GM18868 (cell line): Measurements from ENCODE around the gene CEP83.
A peak's percentile ranks its signal among the peaks of the same experiment; 100 is the strongest.

Experiments
- ATAC-seq: cut with Tn5 transposase; IDR thresholded peaks from one replicate; pipeline ENCODE4 v1.9.1; 2021; ENCODE audit warnings: mild to moderate bottlenecking, moderate library complexity; ENCODE audit not compliant: unreplicated experiment

Gene CEP83

GRCh38 chr12:94312378-94312777, 147.3 kb downstream of the CEP83 start:
- no peak for ATAC-seq

- ATAC-seq: peak; percentile 83
Observed at GRCh38 chr12:94309373-94309772, 150.3 kb downstream of the CEP83 start.

- no peak for ATAC-seq
Observed at GRCh38 chr12:94308612-94309011, 151.1 kb downstream of the CEP83 start.

DNA sequence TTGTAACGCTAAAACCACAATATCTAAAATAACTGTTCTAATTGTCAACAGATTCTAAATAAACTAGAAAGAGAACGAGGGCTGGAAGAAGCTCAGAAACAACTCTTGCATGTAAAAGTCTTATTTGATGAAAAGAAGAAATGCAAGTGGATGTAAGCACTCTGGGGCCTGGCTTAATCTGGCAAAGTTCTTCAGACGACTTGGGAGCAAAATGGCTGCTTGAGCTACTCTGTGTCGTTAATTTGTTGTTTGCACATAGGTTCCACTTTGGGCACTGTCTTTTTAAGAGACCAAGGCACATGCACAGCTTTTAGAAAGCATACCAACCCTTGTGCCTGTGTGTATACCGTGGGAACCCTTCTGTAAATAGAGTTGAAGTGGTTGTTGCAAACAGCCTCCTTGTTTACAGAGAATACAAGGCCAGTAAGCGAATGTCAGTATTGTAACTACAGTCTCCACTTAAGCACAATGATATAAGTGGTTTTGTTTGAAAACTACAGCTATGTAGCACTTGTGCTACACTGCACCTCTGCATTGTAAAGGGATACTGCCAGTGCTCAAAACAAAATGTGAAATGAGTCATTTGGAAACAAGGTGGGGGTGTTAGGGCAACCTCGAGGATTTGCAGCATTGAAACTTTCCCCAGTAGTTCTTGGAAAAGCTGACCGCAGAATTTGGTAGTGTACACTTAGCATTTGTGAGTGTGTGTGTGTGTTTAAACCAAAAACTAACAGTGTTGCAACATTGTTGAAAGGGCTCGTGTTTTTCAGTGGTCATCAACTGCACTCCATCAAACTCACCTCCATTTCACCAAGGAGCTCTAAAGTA, 154.3 kb downstream of the CEP83 start:
- ATAC-seq: peak; percentile 57

DNA sequence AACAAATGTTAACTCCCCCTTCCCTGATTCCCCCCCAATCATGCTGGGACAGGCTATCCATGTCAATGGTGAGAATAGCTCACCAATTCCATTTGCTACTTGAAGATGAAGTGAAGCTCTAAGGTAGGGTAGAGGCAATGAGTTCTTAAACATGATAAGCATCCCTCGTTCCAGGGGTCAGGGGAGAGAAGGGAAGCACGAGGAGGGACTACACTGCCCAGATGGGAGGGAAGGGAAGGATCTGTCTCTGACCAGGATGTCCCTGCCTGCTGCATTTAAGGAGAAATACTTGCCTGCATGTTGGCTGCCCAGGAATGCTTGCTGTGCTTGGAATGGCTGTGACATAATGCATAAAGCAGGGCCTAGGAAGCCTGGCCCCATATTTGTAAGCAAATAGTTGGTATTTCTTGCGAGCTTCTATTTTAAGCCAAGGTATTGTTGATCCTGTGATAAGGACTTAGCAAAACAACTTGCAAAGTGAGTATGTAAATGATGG, 155.1 kb downstream of the CEP83 start:
- ATAC-seq: no peak

DNA sequence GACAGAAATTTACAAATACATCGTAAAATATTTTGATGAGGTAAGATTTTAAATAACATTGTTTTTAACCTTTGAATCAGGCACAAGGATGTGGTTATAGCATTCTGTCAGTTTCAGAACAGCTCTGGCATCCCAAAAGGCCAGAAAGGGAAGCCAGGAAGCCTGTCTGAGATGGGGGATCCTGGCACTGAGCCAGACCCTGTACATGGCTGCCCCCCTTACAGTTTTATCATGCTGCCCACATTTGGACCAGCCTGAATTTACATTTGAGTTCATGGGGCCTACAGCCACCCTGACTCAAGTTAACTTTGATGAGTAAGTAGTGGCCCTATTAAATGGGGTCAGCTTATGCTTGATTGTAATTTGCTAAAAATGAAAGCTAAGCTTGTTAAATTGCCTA, 155.7 kb downstream of the CEP83 start:
- ATAC-seq: no peak

DNA sequence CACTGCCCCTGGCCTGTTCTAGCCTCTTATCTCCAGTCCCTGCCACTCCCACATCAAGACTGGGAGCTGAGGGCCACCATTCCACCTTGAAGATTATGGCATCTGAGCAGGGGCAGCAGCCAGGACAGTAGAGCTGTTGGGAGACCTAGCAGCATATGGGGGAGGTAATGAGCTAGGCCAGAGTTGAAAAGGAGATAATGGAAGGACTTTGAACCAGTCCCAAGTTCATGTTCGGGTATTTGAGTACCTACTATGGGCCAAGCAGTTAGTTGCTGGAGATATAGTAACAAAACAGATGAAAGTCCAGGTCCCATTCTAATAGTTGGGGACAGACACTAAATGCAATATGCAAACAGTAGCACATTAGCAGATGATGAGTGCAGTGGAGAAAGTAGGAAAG, 159.8 kb downstream of the CEP83 start:
- no peak for ATAC-seq

- no peak for ATAC-seq
Observed at GRCh38 chr12:94297876-94298505, 161.7 kb downstream of the CEP83 start.

- no peak for ATAC-seq
Observed at GRCh38 chr12:94297096-94297699, 162.5 kb downstream of the CEP83 start.

GRCh38 chr12:94290353-94290752, 169.3 kb downstream of the CEP83 start:
- ATAC-seq: no peak

DNA sequence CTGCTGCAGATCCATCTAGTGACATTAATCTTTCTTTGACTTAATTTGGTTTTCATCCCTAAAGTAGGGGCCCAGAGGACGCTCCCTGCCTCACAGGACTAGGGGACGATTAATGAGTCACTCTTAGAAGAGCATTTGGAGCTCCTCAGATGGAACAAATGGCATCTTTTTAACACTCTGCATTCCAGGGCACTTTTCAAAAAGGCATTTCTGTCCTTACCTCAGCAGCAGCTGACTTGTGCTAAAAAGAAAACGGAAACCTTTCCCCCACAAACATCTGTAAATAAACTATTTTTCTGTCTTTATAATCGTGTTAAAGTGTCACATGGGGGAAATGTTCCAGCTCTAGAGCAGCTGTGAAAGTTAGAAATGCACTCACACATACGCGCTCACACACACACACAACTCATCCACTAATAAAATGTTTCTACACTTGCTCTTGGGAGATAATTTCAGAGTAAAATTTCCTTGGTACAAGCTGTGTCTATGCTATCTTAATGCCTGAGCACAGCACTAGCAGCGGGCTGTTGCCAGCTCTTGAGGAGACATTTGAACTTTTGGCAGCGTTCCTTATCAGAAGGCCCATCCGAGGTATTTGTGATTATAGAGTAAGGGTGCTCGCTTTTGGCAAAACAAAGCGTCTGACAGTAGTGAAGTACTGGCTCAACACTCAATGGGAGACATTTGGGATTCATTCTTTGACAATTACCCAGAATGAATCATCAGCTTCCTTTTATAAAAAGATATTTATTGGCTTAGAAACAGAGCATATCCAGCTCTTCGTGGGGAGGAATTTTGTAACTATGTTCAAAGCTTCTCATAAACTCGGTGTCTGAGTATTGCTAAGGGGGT, 170.0 kb downstream of the CEP83 start:
- no peak for ATAC-seq

- no peak for ATAC-seq
Observed at GRCh38 chr12:94287245-94287628, 172.4 kb downstream of the CEP83 start.

GRCh38 chr12:94286583-94287244, 173.0 kb downstream of the CEP83 start:
- ATAC-seq: no peak

DNA sequence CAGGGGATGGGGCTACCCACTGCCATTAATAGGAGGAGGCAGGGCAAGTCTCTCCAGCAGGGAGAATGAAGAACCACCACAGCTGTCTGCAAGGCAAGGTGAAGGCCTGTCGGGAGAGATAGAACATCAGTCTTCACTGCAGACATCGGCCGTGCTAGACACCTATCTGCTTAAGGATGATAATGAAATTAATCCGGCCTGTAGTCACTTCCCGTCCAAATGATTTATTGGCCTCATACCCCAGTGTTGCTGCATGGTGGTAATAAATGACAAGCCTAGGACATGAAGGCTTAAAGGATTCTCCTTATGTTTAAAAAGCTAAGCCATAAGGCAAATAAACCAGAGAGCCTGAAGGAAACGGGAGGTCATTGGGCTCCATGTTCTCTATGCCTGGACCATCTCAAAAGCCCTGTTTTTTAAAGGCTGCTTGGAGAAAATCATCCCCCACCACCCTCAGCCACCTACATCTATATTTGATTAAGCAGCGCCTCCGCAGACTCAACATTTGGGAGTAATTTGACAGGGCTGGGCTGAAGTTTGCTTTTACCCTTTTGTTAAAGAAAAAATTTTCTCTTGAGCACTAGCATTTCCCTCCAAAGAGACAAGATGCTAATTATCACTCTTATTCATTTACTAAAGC, 173.6 kb downstream of the CEP83 start:
- no peak for ATAC-seq

DNA sequence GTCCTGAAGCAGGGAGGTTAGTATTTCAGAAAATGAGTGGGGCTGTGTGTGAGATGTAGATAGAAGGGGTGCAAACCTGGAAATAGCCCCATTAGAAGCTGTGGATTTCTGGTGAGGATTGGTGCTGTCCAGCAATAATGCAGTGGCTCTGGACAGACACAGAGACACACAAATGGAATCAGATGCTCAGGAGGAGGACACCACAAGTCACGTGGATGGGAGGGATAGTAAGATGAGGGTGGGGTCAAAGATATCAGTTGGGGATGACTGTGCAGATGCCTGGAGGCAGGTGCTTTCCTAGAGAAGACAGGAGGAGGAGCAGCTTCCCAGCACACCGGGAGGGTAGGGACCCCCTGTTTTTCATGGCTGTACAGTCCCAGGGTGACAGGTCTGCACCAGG, 174.8 kb downstream of the CEP83 start:
- no peak for ATAC-seq

DNA sequence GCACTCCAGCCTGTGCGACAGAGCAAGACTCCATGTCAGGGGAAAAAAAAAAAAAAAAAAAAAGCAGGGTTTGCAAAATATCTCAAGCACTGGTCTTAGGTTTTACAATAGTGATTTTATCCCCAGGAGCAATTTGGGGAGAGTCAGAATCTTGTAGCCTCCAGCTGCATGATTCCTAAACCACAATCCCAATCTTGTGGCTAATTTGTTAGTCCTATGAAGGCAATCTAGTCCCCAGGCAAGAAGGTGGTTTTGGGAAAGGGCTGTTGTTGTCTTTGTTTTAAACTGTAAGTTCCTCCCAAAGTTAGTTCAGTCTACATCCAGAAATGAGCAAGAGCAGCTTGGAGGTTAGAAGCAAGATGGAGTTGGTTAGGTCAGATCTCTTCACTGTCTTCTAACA, 175.6 kb downstream of the CEP83 start:
- no peak for ATAC-seq

GRCh38 chr12:94282675-94283074, 177.0 kb downstream of the CEP83 start:
- no peak for ATAC-seq

DNA sequence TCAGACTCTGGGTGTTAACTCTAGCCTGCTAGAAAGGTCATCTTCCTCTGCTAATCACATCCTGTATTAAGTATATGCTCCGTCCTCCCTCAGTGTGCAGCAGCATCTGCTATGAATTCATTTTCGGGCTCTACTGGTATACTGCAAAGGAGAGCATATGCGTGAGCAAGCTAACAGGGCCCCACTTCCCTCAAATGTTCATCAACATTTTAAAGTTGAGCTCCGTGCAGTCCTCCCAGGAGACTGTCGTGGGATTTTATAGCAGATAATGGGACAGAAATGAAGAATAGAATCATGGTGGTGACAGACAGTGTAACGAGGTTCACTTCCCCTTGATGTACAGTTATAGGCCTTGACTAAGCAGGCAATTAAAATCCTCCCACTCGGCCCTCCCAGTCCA, 179.6 kb downstream of the CEP83 start:
- no peak for ATAC-seq

DNA sequence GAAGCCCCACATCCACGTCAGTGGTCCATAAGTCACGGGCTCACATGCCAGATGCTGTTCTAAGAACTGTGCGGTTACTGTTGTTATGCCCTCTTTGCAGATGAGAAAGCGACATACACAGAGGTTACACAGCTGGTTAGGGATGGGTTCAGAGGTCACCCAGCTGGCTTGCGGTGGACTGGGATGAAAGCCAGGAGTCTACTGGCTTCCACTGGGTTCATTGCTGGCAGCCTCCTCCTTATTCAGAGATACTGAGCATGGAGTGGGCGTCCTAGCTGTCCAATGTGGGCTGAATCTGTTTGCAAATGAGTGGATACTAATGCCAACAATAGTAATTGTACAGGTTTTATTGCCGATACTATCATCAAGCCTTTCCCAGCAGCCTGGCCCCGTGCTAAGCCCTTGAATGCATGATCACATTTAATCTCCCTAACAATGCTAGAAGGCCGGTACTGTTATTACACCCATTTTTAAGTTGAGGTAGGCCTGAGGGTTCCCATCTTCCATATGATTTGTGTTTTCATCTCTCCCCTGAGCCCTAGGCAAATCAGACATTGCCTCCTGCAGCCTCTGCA, 182.2 kb downstream of the CEP83 start:
- ATAC-seq: no peak

- ATAC-seq: no peak
Observed at GRCh38 chr12:94276725-94277124, 182.9 kb downstream of the CEP83 start.
